ENCODE results near the gene CDC6.

Gene CDC6

GRCh38 chr17:40323391-40324381 lies 36.0 kb downstream of the CDC6 start:
- DNase-seq (ENCODE audit: low spot score) = no peak

- DNase-seq (ENCODE audit: low spot score) = no peak
These were observed 37.7 kb downstream of the CDC6 start for GRCh38 chr17:40325156-40326013.

DNA sequence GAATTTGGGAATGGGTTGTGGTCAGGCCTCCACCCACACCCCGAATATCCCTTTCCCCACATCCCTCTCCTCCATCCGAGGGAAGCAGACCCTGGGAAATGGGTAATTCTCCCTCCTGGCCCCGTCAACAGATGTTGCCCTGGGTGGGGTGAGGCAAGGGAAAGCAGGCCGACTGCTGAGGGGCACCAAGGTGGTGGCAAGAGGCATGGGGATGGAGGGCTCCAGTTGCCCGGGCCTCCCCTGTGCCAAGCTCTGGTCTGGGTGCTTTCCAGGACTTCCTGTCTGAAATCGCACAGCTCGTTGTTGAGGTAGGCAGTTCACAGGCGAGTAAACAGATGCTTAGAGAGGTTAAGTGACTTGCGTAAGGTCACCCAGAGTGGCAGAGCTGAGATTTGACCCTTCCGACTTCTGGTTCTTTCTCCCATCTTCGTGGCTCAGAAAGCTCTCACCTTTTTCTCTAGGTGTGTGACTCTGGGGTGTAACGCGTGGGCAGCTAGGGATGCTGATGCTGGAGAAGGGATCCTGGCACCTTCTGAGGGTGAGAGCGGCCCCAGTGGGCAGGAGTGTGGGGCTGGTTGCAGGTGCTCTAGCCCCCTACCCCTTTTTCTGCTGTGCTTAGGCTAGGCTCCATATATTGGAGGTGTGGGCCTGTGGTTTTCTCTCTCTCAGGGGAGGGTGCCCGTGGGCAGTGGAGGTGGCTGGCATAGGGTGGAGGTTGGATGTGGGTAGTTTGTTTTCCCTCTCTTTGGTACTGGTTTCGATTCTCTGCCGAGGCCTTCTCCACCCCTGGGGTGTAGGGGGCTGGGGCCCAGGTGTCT lies 38.5 kb downstream of the CDC6 start:
- DNase-seq (ENCODE audit: low spot score) = no peak

- no peak for DNase-seq (ENCODE audit: low spot score)
These were observed 39.1 kb downstream of the CDC6 start for GRCh38 chr17:40326832-40327199.

DNA sequence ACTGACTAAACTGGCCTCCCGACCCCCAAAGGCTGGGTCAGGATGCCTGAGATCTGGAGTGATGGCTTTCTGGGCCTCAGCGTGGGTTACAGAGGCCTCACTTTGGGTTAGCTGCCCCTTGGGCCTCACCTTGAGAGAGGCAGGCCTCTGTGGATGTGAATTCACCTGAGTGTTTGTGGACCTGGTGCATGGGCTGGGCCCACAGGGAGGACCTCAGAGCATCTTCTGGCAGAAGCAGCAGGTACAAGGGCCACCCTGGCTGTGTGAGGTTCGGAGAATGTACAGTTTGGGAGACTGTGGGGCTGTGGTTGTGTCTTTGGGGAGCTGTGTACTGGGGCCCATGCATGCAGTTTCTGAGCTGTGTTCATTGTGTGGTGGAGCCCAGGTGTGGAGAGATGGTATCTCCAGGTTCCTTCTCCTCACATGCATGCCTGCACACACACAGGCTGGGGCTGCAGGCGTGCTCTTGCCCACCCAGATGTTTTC lies 39.6 kb downstream of the CDC6 start:
- DNase-seq (ENCODE audit: low spot score) = no peak

- DNase-seq (ENCODE audit: low spot score) = no peak
These were observed 40.2 kb downstream of the CDC6 start for GRCh38 chr17:40327735-40328385.

- no peak for DNase-seq (ENCODE audit: low spot score)
These were observed 40.7 kb downstream of the CDC6 start for GRCh38 chr17:40328386-40328766.

GRCh38 chr17:40329839-40330794 lies 42.4 kb downstream of the CDC6 start:
- peak; percentile 66 for DNase-seq (ENCODE audit: low spot score)

DNA sequence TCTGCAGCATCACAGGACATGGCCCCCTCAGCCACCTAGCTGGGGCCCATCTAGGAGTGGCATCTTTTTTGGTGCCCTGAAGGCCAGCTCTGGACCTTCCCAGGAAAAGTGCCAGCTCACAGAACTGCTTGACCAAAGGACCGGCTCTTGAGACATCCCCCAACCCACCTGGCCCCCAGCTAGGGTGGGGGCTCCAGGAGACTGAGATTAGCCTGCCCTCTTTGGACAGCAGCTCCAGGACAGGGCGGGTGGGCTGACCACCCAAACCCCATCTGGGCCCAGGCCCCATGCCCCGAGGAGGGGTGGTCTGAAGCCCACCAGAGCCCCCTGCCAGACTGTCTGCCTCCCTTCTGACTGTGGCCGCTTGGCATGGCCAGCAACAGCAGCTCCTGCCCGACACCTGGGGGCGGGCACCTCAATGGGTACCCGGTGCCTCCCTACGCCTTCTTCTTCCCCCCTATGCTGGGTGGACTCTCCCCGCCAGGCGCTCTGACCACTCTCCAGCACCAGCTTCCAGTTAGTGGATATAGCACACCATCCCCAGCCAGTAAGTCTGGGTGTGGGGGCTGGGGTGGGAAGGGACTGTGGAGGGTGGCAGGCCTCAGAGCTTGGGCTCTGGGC lies 43.3 kb downstream of the CDC6 start:
- no peak for DNase-seq (ENCODE audit: low spot score)

DNA sequence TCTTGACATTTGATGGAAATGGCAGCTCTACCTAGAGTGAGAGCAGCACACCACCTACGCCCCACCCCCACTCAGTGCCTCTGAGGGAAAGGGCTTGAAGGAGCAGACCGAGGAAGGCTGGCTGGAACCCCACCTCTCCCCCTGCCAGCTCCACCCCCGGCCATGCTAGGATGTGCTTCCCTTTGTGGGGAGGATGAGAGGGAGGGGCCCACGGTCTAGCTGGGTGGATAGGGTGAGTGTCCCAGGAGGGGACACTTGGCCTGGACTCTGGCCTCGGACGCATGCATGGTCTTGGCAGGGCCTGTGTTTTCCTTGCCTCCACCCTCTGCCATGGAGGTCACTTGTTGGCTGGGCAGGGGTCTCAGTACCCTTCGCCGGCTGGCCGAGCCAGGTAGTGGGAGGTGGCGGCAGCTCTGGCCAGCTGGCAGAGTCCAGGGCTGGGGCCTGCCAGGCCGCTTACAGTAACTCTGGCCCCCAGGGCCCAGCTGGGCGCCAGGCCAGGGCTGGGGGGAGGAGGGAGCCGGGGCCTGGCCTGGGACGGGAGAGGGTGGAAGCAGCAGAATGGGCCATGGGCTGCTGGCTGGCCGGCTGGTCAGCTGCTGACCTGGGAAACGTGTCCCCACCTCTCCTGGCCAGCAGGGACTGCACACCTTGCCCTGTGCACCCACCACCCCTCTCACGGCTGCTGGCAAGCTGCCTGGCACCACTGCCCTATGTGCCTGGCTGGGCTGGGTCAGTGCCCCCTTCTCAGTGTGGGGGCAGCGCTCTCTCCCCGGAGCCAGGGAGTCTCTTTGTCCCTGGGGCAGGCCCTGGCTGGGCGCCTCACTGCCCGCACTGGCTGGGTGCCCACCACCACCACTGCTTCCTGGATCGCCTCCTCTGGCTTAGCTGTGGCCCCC lies 44.3 kb downstream of the CDC6 start:
- DNase-seq (ENCODE audit: low spot score) = no peak

DNA sequence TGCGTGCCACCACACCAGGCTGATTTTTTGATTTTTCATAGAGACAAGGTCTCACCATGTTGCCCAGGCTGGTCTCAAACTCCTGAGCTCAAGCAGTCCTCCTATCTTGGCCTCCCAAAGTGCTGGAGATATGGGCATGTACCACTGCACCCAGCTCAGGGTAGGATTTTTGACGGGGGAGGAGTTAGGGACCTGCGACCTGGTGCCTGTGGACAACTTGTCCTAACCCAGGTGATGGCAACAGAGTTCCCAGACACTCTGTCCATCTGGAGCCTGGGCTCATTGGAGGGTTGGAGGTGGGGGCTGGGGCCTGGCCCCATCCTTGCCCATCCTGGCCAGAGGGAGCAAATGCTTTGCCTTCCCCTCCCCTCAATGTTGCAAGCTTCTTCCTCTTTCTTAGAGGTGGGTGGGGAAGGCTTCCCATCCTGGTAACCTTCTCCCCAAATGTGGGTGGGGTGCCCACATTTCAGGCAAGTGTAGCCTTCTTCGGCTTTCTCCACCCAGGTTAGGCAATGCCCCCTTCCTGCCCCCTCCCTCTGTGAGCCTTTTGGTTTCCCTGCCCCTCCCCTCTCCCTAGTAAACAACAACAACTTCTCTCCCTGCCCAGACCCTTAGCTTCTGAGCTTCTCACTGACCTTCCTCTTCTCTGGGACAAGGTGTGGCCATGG lies 46.2 kb downstream of the CDC6 start:
- no peak for DNase-seq (ENCODE audit: low spot score)

GRCh38 chr17:40335620-40336019 lies 47.9 kb downstream of the CDC6 start:
- DNase-seq (ENCODE audit: low spot score) = no peak

DNA sequence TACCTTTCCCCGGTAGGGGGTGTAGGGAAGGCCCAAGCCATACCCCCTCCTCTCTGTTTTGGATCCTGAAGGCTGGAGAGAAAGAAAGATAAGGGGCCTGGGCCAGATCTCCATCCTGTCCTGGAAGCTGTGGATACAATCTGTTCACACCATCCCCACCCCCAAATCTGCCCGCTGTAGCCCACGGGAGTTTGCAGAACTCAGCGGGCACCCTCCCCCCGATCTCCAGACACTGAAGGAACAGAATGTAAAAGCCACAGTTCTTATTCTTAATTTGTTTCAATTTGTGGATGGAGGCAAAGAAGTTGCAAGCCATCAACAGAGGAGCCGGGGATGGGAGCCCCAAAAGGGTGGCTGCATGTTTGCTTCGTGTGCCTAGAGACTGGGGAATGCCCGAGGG lies 49.7 kb downstream of the CDC6 start:
- DNase-seq (ENCODE audit: low spot score) = no peak

DNA sequence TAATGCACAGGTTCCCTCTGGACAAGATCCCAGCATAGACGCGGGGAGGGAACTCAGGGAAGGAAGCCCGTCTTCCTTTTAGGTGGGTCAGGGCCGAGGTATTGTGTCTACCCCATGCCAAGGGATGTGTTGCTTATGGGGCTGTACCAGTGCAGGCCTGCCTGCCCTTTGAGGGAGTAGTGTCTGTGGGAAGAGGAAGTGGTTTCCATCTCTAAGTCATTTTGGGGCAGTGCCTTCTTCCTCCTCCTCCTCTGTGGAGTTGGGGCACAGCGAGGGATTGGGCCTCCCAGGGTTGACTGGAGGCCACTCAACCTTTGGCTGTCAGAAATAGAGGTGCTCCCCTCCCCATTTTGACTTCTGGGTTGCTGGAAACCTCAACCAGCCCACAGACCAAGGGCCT lies 50.4 kb downstream of the CDC6 start:
- no peak for DNase-seq (ENCODE audit: low spot score)

DNA sequence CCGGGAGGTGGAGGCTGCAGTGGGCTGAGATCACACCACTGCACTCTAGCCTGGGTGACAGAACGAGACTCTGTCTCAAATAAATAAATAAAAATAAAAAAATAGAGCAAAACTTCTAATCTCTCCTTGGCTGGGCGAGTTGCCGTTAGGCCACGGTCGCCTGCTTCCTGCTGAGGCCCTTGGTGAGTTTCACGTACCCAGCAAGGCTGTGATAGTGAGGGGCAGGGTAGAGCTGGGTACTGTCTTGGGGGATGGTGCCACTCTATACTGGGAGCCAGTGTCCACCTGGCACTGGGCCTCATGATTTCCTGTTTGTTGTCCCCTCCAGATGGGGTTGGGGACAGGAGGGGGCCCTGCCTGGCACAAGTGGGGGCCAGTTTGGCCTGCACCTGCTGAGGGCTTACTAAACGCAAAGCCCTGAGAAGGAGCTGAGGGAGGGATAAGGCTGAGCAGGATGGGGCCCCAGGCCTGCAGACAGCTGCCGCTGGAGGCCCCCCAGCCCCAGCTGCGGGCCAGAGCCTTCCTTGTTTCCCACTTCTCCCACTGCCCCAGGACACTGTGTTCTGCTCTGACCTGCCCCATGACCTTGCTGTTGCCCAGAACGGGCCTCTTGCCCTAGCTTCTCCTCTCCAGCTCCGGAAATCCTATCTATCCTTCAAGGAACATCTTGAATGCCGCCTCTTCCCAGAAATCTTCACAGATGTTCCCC lies 51.4 kb downstream of the CDC6 start:
- DNase-seq (ENCODE audit: low spot score) = no peak

GRCh38 chr17:40340327-40340726 lies 52.6 kb downstream of the CDC6 start:
- no peak for DNase-seq (ENCODE audit: low spot score)
